GM19035 (cell line): Measurements from ENCODE around the gene SLC43A2.
"Not testable (repeated sequence)": the region's sequence is repeated elsewhere in the genome, so short reads cannot be mapped to it uniquely, and the experiment has no call there.

Experiments used
- ATAC-seq: cut with Tn5 transposase; IDR thresholded peaks from one replicate; pipeline ENCODE4 v1.9.1; 2021; ENCODE audit not compliant: unreplicated experiment

Gene SLC43A2

GRCh38 chr17:1627982-1628855, at the start of gene SLC43A2:
TSS of gene SLC43A2 (minus strand) at chr17:1628834. CDS start at chr17:1627874, 960 bp downstream.
- ATAC-seq = peak; percentile 65

GRCh38 chr17:1676401-1676800, 47.8 kb upstream of the SLC43A2 start:
- no peak for ATAC-seq

- ATAC-seq = no peak
Observed at GRCh38 chr17:1673041-1673785, 44.6 kb upstream of the SLC43A2 start.

GRCh38 chr17:1663934-1664333, 35.3 kb upstream of the SLC43A2 start:
- not testable (repeated sequence) for ATAC-seq

- no peak for ATAC-seq
Observed at GRCh38 chr17:1661045-1661444, 32.4 kb upstream of the SLC43A2 start.

GRCh38 chr17:1658100-1658499, 29.5 kb upstream of the SLC43A2 start:
- no peak for ATAC-seq

DNA sequence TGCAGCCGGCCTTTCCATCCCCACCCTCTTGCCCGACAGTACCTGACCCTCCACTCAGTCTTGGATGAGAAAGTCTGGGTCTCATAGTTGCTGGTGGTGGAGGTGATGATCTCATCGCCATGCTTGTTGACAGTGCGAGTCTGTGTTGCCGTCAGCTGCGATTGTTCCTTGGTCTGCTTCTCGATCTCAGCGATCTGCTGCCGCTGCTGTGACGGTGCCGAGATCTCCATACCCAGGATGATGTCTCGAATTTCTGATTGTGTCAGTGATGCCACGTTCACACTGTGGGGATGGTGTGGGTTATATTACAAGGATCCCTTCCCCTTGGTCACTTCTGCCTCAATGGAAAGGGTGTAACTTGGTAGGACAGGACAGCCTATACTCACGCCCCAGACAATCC, 25.1 kb upstream of the SLC43A2 start:
- ATAC-seq = no peak

- ATAC-seq = not testable (repeated sequence)
Observed at GRCh38 chr17:1652794-1653193, 24.2 kb upstream of the SLC43A2 start.

DNA sequence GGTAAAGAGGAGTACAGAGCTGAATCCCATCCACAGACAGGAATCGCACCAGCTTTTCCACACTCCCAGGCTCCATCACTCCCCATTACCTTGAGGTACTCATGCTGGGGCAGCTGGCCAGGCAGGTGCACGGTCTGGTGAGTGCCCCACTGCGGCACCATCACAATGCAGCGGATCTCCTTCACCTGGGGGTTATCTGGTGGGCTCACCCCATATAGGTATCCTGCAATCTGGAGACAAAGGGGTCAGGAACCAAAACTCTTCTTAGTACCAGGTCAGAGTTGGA, 22.9 kb upstream of the SLC43A2 start:
- ATAC-seq = no peak

DNA sequence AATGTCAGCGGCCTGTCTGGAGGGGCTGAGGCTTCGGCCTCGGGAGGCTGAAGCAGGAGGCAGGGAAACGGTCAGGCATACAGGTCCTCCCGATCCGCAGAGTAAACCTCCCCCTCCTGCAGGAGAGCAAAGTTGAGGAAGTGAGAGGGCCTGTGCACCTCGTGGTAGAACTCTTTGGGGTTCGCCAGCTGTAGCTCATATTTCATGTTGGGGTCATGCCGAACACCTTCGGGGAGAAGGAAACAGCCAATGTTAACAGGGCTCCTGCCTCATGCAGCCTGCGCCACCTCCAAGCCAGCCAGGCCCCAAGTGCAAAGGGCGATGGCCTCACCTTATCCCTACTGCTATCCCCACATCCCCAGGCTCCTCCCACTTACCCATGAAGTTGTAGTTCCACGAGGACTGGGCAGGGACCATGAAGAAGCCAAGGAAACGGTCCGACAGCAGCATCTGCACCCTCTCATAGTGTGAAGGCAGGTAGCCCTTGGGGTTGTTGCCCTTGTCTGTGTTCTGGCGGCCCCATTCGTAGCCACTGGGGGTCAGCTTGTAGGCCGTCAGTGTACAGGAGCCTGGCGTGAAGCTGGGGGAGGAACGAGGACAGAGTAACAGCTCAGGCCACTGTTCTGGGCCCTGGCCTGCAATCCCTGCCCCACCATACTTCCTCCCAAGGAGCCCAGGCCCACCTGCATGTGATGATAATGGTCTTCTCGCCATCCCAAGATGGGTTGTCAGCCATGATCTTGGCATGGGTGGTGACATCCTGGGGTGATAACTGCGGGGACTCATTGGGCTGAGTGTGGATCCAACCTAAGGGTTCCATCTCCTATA, 22.3 kb upstream of the SLC43A2 start:
- ATAC-seq = no peak

- no peak for ATAC-seq
Observed at GRCh38 chr17:1649844-1650501, 21.3 kb upstream of the SLC43A2 start, which contains the start of gene RILP. TSS of gene RILP (minus strand) at chr17:1649866. CDS start at chr17:1649804, 62 bp downstream.

- ATAC-seq = peak; percentile 52
Observed at GRCh38 chr17:1648963-1649843, 20.6 kb upstream of the SLC43A2 start.

DNA sequence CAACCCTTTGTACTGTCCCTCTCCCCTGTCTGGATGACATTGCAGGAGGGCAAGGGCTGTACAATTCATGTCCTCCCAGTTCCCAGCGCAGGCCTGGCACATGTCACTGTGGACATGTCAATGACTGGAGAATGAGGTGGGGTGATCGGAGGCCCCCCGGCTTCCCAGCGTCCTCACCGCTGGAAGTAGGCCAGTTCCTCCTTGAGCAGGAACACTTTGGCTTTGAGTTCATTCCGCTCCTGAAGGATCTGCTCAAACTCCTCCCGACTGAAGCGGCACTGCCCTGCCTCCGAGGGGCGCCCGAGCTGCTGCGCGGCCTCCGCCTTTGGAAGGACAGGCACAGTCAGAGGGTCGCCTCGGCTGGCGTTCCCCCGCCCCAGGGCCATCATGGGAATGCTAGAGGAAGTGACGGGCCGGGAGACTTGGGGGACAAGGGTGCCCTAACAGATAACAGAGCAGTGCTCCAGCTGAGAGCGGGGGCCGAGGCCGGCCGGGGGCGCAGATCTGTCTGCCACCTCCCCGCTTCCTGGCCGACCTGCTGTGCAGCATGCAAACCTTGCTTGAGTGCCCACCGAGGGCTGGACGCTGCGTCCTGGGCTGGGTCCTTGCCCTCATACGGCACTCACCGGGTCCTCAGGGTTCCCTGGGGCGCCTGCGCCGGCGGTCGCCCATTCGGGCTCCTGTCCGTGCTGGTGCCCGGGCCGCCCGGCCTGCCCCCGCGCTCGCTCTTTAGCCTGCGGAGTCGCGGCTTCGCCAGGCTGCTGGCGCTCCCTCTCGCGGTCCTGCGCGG, 19.7 kb upstream of the SLC43A2 start:
- peak; percentile 31 for ATAC-seq

GRCh38 chr17:1647802-1648171, 19.2 kb upstream of the SLC43A2 start:
- ATAC-seq = no peak

DNA sequence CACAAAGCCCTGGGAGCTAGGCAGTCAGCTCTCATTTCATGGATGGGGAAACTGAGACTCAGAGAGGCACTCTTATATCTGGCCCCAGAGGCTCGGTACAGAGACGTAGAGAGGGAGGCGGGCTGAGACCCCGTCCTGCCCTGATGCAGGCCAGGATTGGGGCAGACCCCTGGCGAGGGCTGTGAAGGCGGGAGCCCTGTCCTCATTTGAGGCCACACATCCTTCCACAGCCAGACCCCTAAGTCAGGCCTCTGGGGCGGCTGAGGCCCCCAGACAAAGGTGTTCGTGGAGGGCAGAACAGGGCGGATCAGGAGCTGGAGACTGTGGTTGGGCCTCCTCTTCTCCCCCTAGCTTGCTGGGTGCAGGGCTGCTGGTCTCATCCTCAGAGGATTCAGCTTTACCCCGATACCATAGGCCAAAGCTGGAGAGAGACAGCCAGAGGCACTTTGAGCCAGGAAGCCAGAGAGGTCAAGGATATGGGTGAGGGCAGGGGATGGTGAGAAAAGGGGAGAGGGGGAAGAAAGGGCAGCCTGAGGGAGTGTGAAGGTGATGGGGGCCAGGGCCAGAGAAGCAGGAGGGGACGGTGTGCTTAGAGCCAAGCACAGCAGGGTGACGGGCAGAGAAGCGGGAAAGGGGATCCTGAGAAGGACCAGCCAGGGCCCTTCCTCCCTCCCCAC, 17.7 kb upstream of the SLC43A2 start:
- ATAC-seq = no peak

- no peak for ATAC-seq
Observed at GRCh38 chr17:1645207-1646171, 16.9 kb upstream of the SLC43A2 start, which contains the start of gene SCARF1. TSS of gene SCARF1 (minus strand) at chr17:1645732. CDS start at chr17:1645697, 35 bp downstream.

DNA sequence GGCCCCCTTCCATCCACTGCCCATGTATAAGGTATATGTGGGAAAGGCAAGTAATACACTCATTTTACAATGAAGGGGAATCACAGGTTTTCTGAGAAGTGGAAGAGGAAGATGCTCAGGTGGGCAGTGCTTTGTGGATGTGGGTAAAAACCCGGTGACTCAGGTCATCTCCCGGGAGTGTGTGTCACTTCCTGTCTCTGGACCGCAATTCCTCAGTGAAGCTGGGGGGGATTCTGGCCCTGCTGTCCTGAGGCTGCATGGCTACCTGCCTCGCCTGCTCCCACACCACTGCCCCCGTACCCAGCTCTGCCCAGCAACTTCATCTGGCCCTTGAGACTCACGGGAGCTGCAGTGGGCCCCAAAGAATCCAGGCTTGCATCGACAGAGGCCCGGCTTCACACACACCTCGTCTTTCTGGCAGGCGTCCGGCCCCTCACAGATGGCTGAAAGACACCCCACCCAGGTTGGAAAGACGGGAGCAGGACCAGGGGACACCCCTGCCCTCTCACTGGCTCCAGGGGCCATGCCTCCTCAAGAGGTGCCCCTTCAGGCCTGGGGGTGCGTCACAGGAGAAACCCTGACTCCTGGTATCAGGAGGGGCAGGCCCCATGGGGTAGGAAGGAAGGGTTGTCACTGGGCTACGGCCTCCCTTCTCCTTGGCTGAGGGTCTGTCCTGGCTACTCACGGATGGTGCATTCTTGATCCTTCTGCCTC, 16.0 kb upstream of the SLC43A2 start:
- no peak for ATAC-seq
